Stimulated activated CD4-positive, alpha-beta T cell treated with anti-CD3 and anti-CD28 coated beads, TNF-alpha, amount 100 ng/mL, for 48 hours (primary cell): Measurements from ENCODE around the gene PTGES.
A peak's percentile ranks its signal among the peaks of the same experiment; 100 is the strongest.
"Not testable (repeated sequence)": the region's sequence is repeated elsewhere in the genome, so short reads cannot be mapped to it uniquely, and the experiment has no call there.

Experiments
- DNase-seq, 3 donors: peaks; one replicate each; pipeline ENCODE4 v3.0.0-alpha.2; 2020; ENCODE audit warnings: low read depth in 3 of 3

PTGES gene, protein sequence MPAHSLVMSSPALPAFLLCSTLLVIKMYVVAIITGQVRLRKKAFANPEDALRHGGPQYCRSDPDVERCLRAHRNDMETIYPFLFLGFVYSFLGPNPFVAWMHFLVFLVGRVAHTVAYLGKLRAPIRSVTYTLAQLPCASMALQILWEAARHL

DNA sequence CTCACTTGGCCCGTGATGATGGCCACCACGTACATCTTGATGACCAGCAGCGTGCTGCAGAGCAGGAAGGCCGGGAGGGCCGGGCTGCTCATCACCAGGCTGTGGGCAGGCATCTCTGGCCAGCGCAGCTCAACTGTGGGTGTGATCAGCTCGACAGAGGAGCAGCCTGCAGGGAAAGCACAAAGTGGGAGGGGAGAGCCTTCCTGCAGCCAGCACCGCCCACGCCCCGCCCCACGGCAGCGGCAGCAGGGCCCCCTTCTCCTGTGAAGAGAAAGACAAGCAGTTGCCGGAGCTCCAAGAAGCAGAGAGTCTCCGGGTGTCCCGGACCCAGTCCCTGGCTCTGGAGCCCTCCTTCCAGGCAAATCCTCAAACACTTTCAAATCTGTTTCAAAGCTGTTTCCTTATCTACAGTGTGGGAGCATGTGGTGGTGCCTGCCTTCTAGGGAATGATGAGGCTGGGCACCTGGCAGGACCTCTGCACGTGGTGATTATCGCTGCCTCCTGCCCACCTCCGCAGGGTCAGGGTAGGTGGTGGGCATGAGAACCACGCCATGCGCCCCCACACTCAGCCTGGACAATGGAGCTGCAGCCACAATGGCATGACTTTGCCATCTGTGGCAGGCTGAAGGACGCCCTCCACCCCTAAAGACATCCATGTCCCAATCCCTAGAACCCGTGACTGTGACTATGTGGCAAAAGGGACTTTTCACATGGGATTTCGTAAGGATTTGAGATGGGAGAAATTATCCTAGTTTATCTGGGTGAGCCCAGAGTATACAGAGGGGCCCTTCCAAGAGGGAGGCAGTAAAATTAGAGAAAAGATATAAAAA lies at the start of gene PTGES:
PTGES (minus strand) TSS at position 143 of the 830 bp plus-strand sequence; CDS start at position 113, 30 bp downstream.
- peak in 2 of 3 donors; percentile 15 to 47 for DNase-seq

DNA sequence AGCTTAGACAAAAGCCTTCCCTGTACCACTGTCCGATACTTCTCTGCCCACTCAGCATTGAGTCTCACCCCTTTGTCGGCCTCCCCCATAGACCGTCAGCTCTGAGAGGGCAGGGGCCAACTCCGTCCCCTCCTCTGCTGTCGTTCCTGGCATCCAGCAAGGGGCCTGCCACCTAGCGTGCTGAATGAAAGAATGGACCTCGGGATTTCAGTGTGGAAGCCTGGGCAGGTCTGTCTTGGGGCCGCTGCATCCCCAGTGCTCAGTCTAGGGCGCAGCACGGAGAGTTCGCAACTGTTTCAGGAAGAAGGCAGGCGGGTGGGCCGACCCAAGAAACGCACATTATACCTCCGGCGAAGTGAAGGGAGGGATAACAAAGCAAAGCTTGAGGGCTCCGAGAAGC lies 48.7 kb upstream of the PTGES start:
- no peak for DNase-seq

DNA sequence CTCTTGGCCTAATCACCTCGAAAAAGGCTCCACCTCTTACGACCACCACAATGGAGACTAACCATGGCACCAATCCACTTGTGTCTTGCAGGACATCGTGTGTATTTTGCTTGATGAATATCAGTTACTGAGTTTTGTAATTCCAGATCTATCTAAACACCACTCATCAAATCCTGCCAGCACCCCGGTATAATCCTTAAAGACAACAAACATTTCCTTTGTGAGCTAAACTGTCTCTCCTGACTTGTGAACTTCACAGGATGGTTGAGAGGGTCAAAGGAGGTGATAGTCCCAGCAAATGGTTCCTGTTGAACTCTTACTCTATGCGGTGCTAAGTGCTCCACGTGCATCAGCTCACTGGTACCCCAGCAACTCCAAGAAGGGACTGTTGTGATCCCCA lies 46.1 kb upstream of the PTGES start:
- no peak for DNase-seq

DNA sequence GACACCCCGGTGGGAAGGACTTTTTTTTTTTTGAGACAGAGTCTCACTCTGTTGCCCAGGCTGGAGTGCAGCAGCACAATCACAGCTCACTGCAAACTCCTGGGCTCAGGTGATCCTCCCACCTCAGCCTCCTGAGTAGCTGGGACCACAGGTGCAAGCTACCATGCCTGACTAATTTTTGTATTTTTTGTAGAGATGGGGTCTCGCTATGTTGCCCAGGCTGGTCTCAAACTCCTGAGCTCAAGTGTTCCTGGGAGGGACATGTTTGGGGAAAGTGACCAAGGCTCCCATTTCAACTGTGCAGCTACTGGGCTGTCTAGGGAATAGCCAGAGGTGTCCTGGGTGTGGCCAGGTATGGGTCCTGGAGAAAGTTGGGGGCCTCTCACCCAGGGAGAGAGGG lies 43.2 kb upstream of the PTGES start:
- not testable (repeated sequence) for DNase-seq

DNA sequence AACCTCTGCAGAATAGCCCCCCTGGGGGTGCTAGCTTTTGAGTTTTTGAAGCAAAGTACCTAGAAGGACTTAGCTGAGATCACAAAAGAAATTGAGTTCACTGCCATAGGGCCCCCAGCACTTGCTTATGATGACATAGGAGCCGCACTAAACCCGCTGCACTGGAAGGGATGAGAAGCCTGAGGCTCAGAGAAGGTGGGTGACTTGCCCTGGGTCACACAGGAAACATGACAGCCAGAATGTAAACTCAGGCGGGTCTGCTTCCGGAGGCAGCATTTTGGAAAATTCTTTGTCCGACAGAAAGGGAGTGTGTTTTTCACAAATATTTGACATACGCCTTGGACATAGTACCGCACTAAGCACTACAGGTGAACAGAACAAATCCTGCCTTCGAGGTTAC lies 41.7 kb upstream of the PTGES start:
- DNase-seq, result no peak

DNA sequence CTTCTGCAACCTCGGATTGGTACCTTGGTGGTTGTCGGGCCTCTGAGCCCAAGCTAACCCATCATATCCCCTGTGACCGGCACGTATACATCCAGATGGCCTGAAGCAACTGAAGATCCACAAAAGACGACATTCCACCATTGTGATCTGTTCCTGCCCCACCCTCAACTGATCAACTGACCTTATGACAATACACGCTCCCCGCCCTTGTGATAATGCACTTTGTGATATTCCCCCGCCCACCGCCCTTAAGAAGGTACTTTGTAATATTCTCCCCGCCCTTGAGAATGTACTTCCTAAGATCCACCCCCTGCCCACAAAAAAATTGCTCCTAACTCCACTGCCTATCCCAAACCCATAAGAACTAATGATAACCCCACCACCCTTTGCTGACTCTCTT lies 33.6 kb upstream of the PTGES start:
- no peak for DNase-seq

DNA sequence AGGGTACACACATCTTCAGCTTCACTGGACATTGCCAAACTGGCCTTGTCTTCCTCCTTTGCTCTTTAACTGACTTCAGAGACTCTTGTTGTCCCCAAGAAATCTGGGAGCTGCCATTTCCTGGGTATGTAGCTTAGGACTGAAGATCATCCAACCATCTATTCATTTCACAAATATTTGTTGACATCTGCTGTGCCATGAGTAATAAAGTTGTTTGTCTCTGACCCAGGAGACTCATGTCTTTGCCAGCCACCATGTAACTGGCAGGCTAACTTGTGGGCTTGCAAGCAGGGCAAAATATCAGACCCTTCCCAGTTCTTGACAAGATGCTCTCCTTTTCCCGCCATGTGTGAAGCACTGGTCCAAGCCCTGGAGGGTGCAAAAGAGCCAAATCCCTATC lies 33.0 kb upstream of the PTGES start:
- DNase-seq, result no peak

DNA sequence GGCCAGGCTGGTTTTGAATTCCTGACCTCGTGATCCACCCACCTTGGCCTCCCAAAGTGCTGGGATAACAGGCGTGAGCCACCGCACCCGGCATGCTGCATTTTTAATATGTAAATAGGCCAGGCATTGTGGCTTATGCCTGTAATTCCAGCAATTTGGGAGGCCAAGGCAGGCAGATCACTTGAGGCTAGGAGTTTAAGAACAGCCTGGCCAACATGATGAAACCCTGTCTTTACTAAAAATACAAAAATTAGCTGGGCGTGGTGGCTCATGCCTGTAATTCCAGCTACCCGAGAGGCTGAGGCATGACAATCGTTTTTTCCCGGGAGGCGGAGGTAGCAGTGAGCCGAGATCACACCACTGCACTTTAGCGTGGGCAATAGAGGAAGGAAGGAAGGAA lies 32.1 kb upstream of the PTGES start:
- DNase-seq, result not testable (repeated sequence)

DNA sequence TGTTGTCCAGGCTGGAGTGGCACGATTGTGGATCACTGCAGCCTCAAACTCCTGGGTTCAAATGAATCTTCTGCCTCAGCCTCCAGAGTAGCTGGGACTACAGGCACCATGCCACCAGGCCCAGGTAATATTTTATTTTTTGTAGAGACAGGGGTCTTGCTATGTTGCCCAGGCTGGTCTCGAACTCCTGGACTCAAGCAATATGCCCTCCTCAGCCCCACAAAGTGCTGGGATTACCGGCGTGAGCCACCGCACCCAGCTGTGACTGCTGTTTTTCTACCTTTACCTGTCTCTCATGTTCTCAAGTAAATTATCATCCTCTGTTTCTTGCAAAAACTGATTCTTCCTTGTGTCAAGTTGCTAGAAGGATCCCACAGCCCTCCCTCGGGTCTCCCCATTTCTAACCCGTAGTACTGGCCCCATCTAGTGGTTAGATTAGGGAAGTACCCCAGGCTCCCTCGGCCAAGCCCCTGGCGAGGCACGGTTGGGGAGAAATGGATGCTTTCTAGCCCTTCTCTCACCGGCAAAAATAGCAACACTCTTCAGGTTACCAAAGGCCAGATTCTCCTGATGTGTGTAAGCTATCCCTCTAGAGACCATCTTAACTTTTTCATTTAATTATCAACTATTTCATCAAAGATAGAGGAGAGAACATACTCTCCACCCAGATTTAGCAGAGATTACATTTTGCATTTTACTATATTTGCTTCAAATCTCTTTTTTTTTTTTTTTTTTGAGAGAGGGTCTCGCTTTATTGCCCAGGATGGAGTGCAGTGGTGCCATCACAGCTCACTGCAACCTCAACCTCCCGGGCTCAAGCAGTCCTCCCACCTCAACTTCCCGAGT lies 30.9 kb upstream of the PTGES start:
- peak; percentile 56 to 65 (median 59) for DNase-seq

DNA sequence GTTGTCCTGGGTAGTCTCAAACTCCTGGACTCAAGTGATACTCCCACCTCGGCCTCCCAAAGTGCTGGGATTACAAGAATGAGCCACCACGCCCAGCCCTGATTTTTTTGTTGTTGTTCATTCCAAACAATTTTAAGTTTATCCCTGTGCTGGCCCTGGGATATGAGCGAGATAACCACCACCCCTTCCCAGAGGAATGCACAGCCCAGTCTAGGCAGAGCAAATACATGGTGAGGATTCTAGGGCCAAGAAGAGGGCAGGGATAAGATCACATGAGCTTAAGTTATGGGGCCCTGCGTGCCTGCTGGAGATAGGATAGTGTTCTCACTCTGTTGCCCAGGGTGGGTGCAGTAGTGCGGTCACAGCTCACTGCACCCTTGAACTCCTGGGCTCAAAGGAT lies 29.1 kb upstream of the PTGES start:
- no peak for DNase-seq

DNA sequence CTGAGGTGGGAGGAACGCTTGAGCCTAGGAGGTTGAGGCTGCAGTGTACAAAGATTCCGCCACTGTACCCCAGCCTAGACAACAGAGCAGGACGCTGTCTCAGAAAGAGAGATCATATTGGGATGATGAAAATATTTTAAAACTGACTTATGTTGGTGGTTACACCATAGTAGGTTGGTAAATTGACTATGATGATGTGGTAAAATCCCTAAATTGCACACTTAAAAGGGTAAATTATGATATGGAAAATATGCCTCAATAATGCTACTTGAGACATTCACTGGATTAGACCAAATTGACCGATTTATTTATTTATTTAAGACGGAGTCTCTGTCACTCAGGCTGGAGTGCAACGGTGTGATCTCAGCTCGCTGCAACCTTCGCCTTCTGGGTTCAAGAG lies 28.3 kb upstream of the PTGES start:
- DNase-seq, result no peak

DNA sequence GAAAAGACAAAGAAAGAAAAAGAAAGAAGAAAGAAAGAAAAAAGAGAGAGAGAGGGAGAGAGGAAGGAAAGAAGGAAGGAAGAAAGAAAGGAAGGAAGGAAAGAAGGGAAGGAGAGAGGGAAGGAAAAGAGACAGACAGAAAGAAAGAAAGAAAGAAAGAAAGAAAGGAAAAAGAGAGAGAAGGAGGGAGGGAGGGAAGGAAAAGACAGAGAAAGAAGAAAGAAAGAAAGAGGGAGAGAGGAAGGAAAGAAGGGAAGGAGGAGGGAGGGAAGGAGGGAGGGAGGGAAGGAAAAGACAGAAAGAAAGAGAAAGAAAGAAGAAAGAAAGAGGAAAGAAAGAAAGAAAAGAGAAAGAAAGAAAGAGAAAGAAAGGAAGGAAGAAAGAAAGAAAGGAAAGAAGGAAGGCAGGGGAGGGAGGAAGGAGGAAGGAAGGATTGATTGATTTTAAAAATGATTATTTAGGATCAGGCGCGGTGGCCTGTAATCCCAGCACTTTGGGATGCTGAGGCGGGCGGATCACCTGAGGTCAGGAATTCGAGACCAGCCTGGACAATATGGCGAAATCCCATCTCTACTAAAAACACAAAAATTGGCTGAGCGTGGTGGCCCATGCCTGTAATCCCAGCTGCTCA lies 26.8 kb upstream of the PTGES start:
- DNase-seq, result no peak

DNA sequence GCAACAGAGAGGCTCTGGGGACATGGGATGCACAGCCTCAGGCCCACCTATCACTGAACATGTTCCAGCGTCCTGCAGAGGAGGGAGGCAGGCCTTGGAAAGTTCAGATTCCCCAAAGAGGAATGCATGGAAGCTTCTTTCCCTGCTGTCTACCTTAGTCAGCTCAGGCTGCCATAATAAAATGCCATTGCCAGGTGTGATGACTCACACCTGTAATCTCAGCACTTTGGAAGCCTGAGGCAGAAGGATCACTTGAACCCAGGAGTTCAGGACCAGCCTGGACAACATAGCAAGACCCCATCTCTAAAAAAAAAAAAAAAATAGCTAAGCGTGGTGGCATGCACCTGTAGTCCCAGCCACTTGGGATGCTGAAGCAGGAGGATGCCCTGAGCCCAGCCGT lies 25.6 kb upstream of the PTGES start:
- DNase-seq, result no peak

DNA sequence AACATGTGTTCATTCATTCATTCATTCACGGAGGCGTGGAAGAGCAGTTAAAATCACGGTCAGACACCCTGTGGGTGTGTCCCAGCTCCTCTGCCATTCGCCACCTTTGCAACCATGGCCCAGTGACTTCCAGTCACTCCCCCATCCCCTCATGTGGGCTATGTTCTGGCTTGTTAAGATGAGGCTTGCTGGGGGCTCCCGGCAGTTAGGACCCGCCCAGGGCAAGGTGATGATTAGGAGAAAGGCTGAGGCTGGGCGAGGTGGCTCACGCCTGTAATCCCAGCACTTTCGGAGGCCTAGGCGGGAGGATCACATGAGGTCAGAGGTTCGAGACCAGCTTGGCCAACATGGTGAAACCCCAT lies 24.9 kb upstream of the PTGES start:
- no peak for DNase-seq

DNA sequence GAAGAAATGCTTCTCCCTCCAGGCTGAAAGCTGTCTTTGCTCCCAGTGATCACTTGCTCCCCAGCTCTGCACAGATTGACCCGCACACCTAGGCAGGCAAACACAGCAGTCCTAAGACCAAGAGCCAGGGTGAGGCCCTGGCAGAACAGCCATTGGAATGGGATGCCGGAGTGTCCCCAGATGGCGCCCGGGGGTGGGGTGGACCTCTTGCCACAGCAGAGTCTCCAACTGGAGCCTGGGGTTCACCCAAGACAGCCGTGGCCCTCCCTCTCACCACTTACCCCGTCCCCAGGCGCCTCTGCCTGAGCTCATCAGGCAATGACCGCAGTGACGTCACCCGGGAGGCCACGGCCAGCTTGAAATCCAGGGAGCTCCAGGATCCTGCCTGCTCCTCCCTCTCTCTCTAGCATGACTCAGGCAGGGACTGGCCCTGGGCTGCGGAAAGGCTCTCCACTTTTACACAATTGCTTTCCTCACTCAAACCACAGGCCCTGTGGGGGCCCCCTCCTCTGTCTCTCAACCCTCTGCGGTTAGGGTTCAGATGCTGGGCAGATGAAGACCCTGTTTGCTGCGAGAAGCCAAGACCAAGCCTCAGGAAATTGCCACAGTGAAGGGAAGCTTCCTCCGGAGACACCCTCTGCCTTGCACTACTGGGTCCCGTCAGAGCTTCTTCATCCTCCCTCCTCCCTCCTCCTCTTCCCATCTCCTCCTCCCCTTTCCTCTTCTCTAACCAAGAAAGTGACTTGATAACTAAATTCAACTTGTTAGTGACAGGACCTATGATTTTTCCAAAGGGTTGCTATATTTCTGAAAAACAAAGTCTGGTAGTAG lies 24.3 kb upstream of the PTGES start:
- DNase-seq, result peak; percentile 44 to 56 (median 49)

DNA sequence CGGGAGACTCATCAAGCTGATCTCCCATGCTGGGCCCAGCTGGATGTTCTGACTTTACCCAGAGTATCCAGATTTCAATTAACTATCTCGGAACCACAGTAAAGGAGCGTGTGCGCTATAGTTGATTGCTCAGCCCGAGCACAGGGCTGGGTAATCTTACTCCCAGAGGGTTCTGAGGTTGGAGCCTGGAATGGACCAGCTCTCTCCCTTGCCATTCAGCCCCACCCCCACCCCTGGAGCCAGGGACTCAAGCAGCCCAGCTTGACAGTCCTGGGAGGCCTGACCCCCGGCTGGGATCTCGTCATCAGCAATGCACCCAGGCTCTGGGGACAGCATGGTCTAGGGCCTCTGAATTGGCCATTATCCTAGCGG lies 23.7 kb upstream of the PTGES start:
- DNase-seq, result no peak

DNA sequence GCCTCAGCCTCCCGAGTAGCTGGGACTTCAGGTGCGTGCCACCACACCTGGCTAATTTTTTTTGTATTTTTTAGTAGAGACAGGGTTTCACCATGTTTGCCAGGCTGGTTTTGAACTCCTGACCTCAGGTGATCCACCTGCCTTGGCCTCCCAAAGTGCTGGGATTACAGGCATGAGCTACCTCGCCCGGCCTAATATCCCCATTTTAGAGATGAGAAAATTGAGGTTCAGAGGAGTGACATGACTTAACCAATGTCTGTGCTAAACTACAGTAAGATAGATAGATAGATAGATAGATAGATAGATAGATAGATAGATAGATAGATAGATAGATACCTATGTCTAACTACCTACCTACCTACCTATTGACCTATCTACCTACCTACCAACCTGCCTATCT lies 23.3 kb upstream of the PTGES start:
- DNase-seq, result not testable (repeated sequence)

DNA sequence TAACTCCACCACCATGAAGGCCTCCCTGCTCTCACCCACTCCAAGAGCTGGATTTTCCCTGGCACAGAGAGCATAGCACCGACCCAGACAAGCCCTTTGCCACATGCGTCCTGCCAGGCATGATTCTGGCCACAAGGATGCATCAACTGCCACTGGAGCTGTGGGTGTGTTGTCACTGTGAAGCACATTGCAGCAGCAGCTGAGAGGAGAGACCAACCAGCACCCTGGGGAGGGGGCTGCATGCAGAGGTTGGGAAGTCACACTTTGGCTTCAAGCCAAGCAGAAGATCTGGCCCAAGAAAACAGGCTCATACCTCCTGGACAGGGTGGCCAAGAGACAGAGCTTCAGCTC lies 22.6 kb upstream of the PTGES start:
- no peak for DNase-seq

DNA sequence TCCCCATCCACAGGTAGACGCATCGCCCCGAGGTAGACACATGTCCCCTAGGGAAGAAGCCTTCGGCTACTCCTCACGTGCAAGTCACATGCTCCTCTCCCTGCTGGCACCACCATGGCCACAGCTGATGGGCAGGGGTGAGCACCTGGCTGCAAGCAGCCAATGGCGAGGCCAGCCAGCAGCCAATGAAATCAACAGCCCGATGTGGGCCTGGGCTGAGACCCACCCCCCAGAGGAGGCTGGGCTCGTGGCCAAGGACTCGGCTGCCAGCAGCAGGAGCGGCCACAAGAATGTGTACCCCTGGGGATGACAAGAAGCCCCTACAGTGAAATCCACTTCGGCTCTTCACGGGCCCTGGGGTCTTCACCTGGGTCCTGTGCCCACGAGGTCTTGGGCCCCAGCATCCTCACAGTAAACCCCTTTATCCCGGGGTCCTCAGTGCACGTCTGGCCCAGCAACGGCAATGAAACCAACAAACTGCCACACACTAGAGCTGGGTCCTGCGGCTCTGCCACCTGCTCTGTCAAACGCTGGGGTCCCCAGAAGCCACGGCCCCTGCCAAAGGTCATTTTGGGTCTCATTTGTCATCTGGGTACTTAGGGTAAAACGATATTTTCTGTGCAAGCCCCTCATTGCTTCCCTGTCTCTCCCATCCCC lies 22.1 kb upstream of the PTGES start:
- no peak for DNase-seq

DNA sequence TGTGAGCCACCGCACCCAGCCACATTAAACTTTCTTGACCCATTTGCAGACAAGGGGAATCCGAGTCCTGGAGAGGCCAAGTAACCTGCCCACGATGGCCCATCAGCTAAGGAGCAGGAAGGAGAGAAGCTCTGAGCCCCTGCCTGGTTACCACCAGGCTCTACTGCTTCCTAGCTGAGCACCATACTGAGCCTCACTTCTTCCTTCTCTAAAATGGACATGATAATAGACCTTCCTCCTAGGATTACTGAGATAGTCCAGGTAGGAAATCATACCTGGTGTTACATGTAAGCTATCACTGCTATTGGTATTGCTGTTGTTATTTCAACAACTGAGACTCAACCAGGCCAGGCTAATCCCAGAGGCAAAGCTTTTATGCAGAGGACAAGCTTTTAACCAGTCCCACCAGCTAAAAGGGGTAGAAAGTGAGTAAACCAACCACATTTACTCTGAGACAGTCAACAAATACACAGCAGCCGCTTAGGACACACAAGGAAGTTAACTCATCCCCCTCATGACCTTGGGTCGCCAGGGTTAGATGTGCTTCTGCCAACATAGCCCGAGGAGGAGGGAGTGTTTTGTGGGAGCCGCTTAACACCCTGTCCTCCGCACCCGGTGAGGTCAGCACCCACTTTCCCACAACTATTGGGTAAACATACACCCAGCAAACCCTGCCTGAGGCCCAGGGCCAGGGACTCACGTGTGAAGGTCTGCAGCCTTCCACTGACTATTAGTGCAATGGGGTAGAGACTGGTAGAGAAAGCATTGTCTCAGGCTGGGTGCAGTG lies 20.6 kb upstream of the PTGES start:
- no peak for DNase-seq
